Naive thymus-derived CD4-positive, alpha-beta T cell (primary cell): ENCODE data around the gene TMEM233. TPM values are rescaled to one million over a fixed set of nuclear protein-coding genes. Genes with fewer than 3 reads are reported as not detected.

Experiments
- ATAC-seq: fragments of 150-1000 bp; cut with Tn5 transposase; 2 replicates; pipeline ENCODE4 v1.10.0; 2021; ENCODE audit warnings: mild to moderate bottlenecking, moderate library complexity
- CTCF ChIA-PET: fragments of 350-600 bp; sonication (Branson Sonifier 250); formaldehyde crosslinking; loops from one replicate; lab custom pipeline; 2021; ENCODE audit warnings: antibody characterized with exemption; lab: Charles Lee
- POLR2A ChIA-PET: fragments of 350-600 bp; sonication (Branson Sonifier 250); formaldehyde crosslinking; loops from one replicate; lab custom pipeline; 2021; ENCODE audit warnings: antibody characterized with exemption, inconsistent platforms; lab: Charles Lee
- DNase-seq, 9 donors: peaks; one replicate each; pipeline versions ENCODE4 v3.0.0 to v3.0.0-alpha.2; 2020 to 2022; ENCODE audit warnings: mixed read lengths in 1 of 9
- H3K27ac ChIP-seq: one replicate; pipeline ENCODE4 v1.7.0; 2013; ENCODE audit warnings: mild to moderate bottlenecking, low read depth, low read length, moderate library complexity
- H3K27me3 ChIP-seq, 2 donors: one replicate each; pipeline ENCODE4 v1.7.0; 2013; ENCODE audit warnings: low read length in 2 of 2, mild to moderate bottlenecking in 2 of 2, moderate library complexity in 2 of 2; ENCODE audit not compliant: control insufficient read depth in 2 of 2, insufficient read depth in 2 of 2
- H3K36me3 ChIP-seq, 3 experiments: 1 replicate in 2 of 3; 2 replicates in 1 of 3; pipeline ENCODE4 v1.7.0; 2013; ENCODE audit warnings: low read length in 3 of 3, mild to moderate bottlenecking in 3 of 3, moderate library complexity in 1 of 3; ENCODE audit not compliant: insufficient read depth in 3 of 3, control insufficient read depth in 2 of 3
- H3K4me1 ChIP-seq, 2 donors: one replicate each; pipeline ENCODE4 v1.7.0; 2013; ENCODE audit warnings: low read length in 2 of 2, mild to moderate bottlenecking in 2 of 2, moderate library complexity in 1 of 2; ENCODE audit not compliant: control insufficient read depth in 2 of 2, insufficient read depth in 2 of 2
- H3K4me3 ChIP-seq: 2 replicates; pipeline ENCODE4 v1.7.0; 2013; ENCODE audit warnings: mild to moderate bottlenecking, low read length
- H3K9me3 ChIP-seq, 3 experiments: 1 replicate in 2 of 3; 2 replicates in 1 of 3; pipeline ENCODE4 v1.7.0; 2013; ENCODE audit warnings: low read length in 3 of 3; ENCODE audit not compliant: control insufficient read depth in 2 of 3
- H3K27ac Mint-ChIP-seq, 9 donors: one replicate each; pipeline ENCODE4 v1.8.0; 2020 to 2022; ENCODE audit warnings: mixed read lengths in 9 of 9, mild to moderate bottlenecking in 8 of 9, moderate library complexity in 5 of 9, inconsistent platforms in 2 of 9
- H3K27me3 Mint-ChIP-seq, 5 donors: one replicate each; pipeline ENCODE4 v1.8.0; 2021 to 2022; ENCODE audit warnings: mixed read lengths in 5 of 5, mild to moderate bottlenecking in 1 of 5
- H3K36me3 Mint-ChIP-seq, 5 donors: one replicate each; pipeline ENCODE4 v1.8.0; 2020 to 2022; ENCODE audit warnings: mixed read lengths in 5 of 5, mild to moderate bottlenecking in 3 of 5, inconsistent platforms in 1 of 5
- H3K4me1 Mint-ChIP-seq, 7 donors: one replicate each; pipeline ENCODE4 v1.8.0; 2020 to 2022; ENCODE audit warnings: mixed read lengths in 7 of 7, mild to moderate bottlenecking in 3 of 7, inconsistent platforms in 1 of 7
- H3K4me3 Mint-ChIP-seq, 10 donors: one replicate each; pipeline ENCODE4 v1.8.0; 2020 to 2022; ENCODE audit warnings: mild to moderate bottlenecking in 10 of 10, mixed read lengths in 10 of 10, moderate library complexity in 6 of 10, inconsistent platforms in 2 of 10
- H3K9me3 Mint-ChIP-seq, 11 donors: one replicate each; pipeline ENCODE4 v1.8.0; 2020 to 2022; ENCODE audit warnings: mixed read lengths in 11 of 11, mild to moderate bottlenecking in 4 of 11, inconsistent platforms in 1 of 11, moderate library complexity in 1 of 11
- intact Hi-C, 2 donors: fragments of 100-400 bp; cut with micrococcal nuclease; formaldehyde crosslinking; loops; one replicate each; pipeline ENCODE4 v1.15.1; 2023
- polyA plus RNA-seq, 2 donors: library from polyadenylated mRNA; unstranded; fragments of 300-500 nt; fragmentation: Illumina TruSeq; gene quantifications; one replicate each; pipeline ENCODE4 v1.2.3, GENCODE V29; 2021
- total RNA-seq, 6 experiments: library from RNA in 5 of 6; stranded (reverse) in 5 of 6; gene quantifications; 1 replicate in 5 of 6; 2 replicates in 1 of 6; pipeline ENCODE4 v1.2.3 and lab custom pipeline; 2021 to 2026

TMEM233 gene
- total and polyA plus RNA-seq, 7 experiments from 2014 or later: not detected

GRCh38 chr12:119684711-119685369 is 91.3 kb downstream of the TMEM233 start:
- Histone ChIP-seq H3K36me3 (peaks cover 0 to 23% (median 4%) of the 10 kb centered on the region in 3 experiments), H3K27me3 (no peaks in the 10 kb centered on the region), H3K27ac (no peak overlapping the region), H3K9me3 (no peaks in the 10 kb centered on the region), H3K4me3 (no peak overlapping the region), H3K4me1 (no peaks in the 10 kb centered on the region)
- H3K27me3 Mint-ChIP-seq: no peaks in the 10 kb centered on the region
- ChIA-PET POLR2A (no interaction called here), CTCF (no interaction called here)
- ATAC-seq (no peak), DNase-seq (no peak)
- H3K4me3 Mint-ChIP-seq: no peak overlapping the region
- intact Hi-C loops: loop anchor here in 1 of 2 donors (5.0 kb wide), 1 partner anchor 512 kb away; no protein-coding TSS in a partner anchor
- H3K36me3 Mint-ChIP-seq: peaks cover 0 to 20% (median 7%) of the 10 kb centered on the region in 5 donors
- peaks cover 0 to 14% (median 6%) of the 10 kb centered on the region in 7 donors for H3K4me1 Mint-ChIP-seq
- H3K9me3 Mint-ChIP-seq: no peaks in the 10 kb centered on the region
- H3K27ac Mint-ChIP-seq: no peak overlapping the region

- H3K4me3 Mint-ChIP-seq: no peak overlapping the region
- CTCF ChIA-PET: interaction anchor here (0.7 kb wide), 1 partner anchor 51 kb away, joined by 3 read pairs; no protein-coding TSS in a partner anchor
- no peaks in the 10 kb centered on the region for H3K27me3 Mint-ChIP-seq
- Histone ChIP-seq H3K9me3 (no peaks in the 10 kb centered on the region), H3K4me1 (no peaks in the 10 kb centered on the region), H3K36me3 (peaks cover 0 to 18% (median 4%) of the 10 kb centered on the region in 3 experiments), H3K4me3 (no peak overlapping the region), H3K27ac (no peak overlapping the region), H3K27me3 (no peaks in the 10 kb centered on the region)
- peaks cover 0 to 14% (median 6%) of the 10 kb centered on the region in 7 donors for H3K4me1 Mint-ChIP-seq
- H3K36me3 Mint-ChIP-seq: peaks cover 0 to 16% (median 3%) of the 10 kb centered on the region in 5 donors
- POLR2A ChIA-PET: no interaction called here
- H3K9me3 Mint-ChIP-seq: peaks cover 0 to 1% (median 0%) of the 10 kb centered on the region in 11 donors
- ATAC-seq (no peak), DNase-seq (no peak)
- intact Hi-C loops: no loop called here
- peak overlapping the region in 2 of 9 donors; percentile 38 to 42 for H3K27ac Mint-ChIP-seq
Observed at GRCh38 chr12:119685375-119685774, 91.8 kb downstream of the TMEM233 start.

- CTCF ChIA-PET: no interaction called here
- ATAC-seq: no peak
Observed at GRCh38 chr12:119686355-119686754, 92.8 kb downstream of the TMEM233 start.

GRCh38 chr12:119686776-119687175 is 93.2 kb downstream of the TMEM233 start:
- intact Hi-C loops: no loop called here
- no peaks in the 10 kb centered on the region for H3K9me3 ChIP-seq
- no peak overlapping the region for H3K4me3 ChIP-seq
- H3K36me3 ChIP-seq: peaks cover 0 to 4% (median 0%) of the 10 kb centered on the region in 3 experiments
- H3K27me3 Mint-ChIP-seq: no peaks in the 10 kb centered on the region
- ChIA-PET CTCF (no interaction called here), POLR2A (interaction anchor here (0.6 kb wide), 1 partner anchor 12 kb away, joined by 3 read pairs; no protein-coding TSS in a partner anchor)
- ATAC-seq (no peak), DNase-seq (no peak)
- H3K4me1 ChIP-seq: no peaks in the 10 kb centered on the region
- H3K9me3 Mint-ChIP-seq: peaks cover 0 to 1% (median 0%) of the 10 kb centered on the region in 11 donors
- peaks cover 0 to 13% (median 6%) of the 10 kb centered on the region in 7 donors for H3K4me1 Mint-ChIP-seq
- H3K27ac Mint-ChIP-seq: no peak overlapping the region
- H3K27ac ChIP-seq: no peak overlapping the region
- no peak overlapping the region for H3K4me3 Mint-ChIP-seq
- no peaks in the 10 kb centered on the region for H3K27me3 ChIP-seq
- H3K36me3 Mint-ChIP-seq: peaks cover 0 to 16% (median 3%) of the 10 kb centered on the region in 5 donors

More at GRCh38 chr12:119686355-119686754, 92.8 kb downstream of the TMEM233 start:
- H3K27me3 Mint-ChIP-seq: no peaks in the 10 kb centered on the region
- Histone ChIP-seq H3K4me1 (no peaks in the 10 kb centered on the region), H3K27me3 (no peaks in the 10 kb centered on the region), H3K4me3 (no peak overlapping the region), H3K9me3 (no peaks in the 10 kb centered on the region), H3K36me3 (peaks cover 0 to 8% (median 0%) of the 10 kb centered on the region in 3 experiments), H3K27ac (no peak overlapping the region)
- H3K4me3 Mint-ChIP-seq: no peak overlapping the region
- H3K27ac Mint-ChIP-seq: no peak overlapping the region
- H3K4me1 Mint-ChIP-seq: peaks cover 0 to 14% (median 6%) of the 10 kb centered on the region in 7 donors
- peaks cover 0 to 16% (median 3%) of the 10 kb centered on the region in 5 donors for H3K36me3 Mint-ChIP-seq
- H3K9me3 Mint-ChIP-seq: peaks cover 0 to 1% (median 0%) of the 10 kb centered on the region in 11 donors
- no peak for DNase-seq
- intact Hi-C loops: no loop called here
- POLR2A ChIA-PET: interaction anchor here (0.6 kb wide), 1 partner anchor 13 kb away, joined by 3 read pairs; no protein-coding TSS in a partner anchor

- Mint-ChIP-seq H3K9me3 (peaks cover 0 to 1% (median 0%) of the 10 kb centered on the region in 11 donors), H3K36me3 (peaks cover 0 to 14% (median 3%) of the 10 kb centered on the region in 5 donors), H3K4me3 (no peak overlapping the region), H3K27me3 (no peaks in the 10 kb centered on the region), H3K4me1 (peaks cover 0 to 9% (median 6%) of the 10 kb centered on the region in 7 donors), H3K27ac (no peak overlapping the region)
- Histone ChIP-seq H3K9me3 (no peaks in the 10 kb centered on the region), H3K36me3 (no peaks in the 10 kb centered on the region), H3K27me3 (no peaks in the 10 kb centered on the region), H3K27ac (no peak overlapping the region), H3K4me3 (no peak overlapping the region), H3K4me1 (no peaks in the 10 kb centered on the region)
- DNase-seq (no peak), ATAC-seq (no peak)
- intact Hi-C loops: no loop called here
- CTCF ChIA-PET: no interaction called here
- POLR2A ChIA-PET: no interaction called here
Observed at GRCh38 chr12:119687406-119687805, 93.8 kb downstream of the TMEM233 start.

GRCh38 chr12:119687879-119688278 is 94.3 kb downstream of the TMEM233 start:
- Mint-ChIP-seq H3K9me3 (peaks cover 0 to 1% (median 0%) of the 10 kb centered on the region in 11 donors), H3K27ac (no peak overlapping the region), H3K4me1 (peaks cover 0 to 5% (median 1%) of the 10 kb centered on the region in 7 donors), H3K27me3 (no peaks in the 10 kb centered on the region), H3K4me3 (no peak overlapping the region), H3K36me3 (peaks cover 0 to 11% (median 3%) of the 10 kb centered on the region in 5 donors)
- ATAC-seq (no peak), DNase-seq (no peak)
- Histone ChIP-seq H3K36me3 (no peaks in the 10 kb centered on the region), H3K27ac (no peak overlapping the region), H3K4me1 (no peaks in the 10 kb centered on the region), H3K4me3 (no peak overlapping the region), H3K9me3 (no peaks in the 10 kb centered on the region), H3K27me3 (no peaks in the 10 kb centered on the region)
- intact Hi-C loops: no loop called here
- CTCF ChIA-PET: no interaction called here
- POLR2A ChIA-PET: no interaction called here
